ENCODE results near the gene PSD.

DNA sequence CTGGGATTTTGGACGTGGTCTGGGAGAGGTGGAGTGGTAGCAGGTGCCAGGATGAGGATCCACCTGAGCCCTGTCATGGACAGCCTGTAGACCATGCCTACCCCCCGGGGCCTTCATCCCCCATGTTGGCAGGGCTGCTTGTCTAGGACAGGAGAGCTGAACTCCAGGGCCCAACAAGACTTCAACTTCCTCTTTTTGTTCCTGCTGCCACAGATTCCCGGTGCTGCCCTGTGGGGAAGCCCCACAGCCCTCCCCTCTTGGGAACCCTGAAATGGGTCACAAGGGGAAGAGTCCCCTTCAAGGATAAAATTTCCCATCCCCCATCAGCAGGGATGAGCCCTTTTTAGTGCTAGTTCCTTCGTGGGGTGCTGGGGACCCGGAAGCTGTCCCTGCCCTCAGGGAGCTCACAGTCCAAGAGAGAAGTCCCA, 15.0 kb upstream of the PSD start:
- TF ChIP-seq, protein P1, sequence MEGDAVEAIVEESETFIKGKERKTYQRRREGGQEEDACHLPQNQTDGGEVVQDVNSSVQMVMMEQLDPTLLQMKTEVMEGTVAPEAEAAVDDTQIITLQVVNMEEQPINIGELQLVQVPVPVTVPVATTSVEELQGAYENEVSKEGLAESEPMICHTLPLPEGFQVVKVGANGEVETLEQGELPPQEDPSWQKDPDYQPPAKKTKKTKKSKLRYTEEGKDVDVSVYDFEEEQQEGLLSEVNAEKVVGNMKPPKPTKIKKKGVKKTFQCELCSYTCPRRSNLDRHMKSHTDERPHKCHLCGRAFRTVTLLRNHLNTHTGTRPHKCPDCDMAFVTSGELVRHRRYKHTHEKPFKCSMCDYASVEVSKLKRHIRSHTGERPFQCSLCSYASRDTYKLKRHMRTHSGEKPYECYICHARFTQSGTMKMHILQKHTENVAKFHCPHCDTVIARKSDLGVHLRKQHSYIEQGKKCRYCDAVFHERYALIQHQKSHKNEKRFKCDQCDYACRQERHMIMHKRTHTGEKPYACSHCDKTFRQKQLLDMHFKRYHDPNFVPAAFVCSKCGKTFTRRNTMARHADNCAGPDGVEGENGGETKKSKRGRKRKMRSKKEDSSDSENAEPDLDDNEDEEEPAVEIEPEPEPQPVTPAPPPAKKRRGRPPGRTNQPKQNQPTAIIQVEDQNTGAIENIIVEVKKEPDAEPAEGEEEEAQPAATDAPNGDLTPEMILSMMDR (conservative IDR thresholded peaks at IDR 0.05 in 1 of 2, IDR thresholded peaks at IDR 0.05 in 1 of 2; ENCODE audit: low read depth in 1 of 2, low read length in 2 of 2) = no peak
- TF ChIP-seq EZH2 (IDR thresholded peaks at IDR 0.05; ENCODE audit: low read length, missing control alignments) = no peak
